Measurements from ENCODE around the gene ATP4A. TPM values are rescaled to one million over a fixed set of nuclear protein-coding genes. Genes with fewer than 3 reads are reported as not detected.

Gene ATP4A
- total and polyA plus RNA-seq, 8 donors, result not detected

GRCh38 chr19:35569281-35569781, 5.9 kb upstream of the ATP4A start:
- ATAC-seq, result no peak
- Histone ChIP-seq H3K27ac (no peak overlapping the region), H3K36me3 (no peaks in the 10 kb centered on the region), H3K4me1 (no peaks in the 10 kb centered on the region), H3K4me3 (no peak overlapping the region), H3K9me3 (peaks cover 0 to 3% of the 10 kb centered on the region in 2 donors), H3K27me3 (peaks cover 0 to 40% of the 10 kb centered on the region in 2 donors)
- TF ChIP-seq CTCF (IDR thresholded peaks at IDR 0.05), result no peak
- intact Hi-C loops (cut with DNase I), result no loop called here
- DNase-seq, result no peak

- TF ChIP-seq CTCF (IDR thresholded peaks at IDR 0.05), result no peak
- ATAC-seq (no peak), DNase-seq (no peak)
- Histone ChIP-seq H3K4me3 (no peak overlapping the region), H3K4me1 (no peaks in the 10 kb centered on the region), H3K9me3 (no peaks in the 10 kb centered on the region), H3K27ac (no peak overlapping the region), H3K27me3 (peaks cover 0 to 63% of the 10 kb centered on the region in 2 donors), H3K36me3 (no peaks in the 10 kb centered on the region)
- intact Hi-C loops (cut with DNase I), result no loop called here
Measured at GRCh38 chr19:35566738-35567137, 3.3 kb upstream of the ATP4A start.

GRCh38 chr19:35565016-35565856, 1.8 kb upstream of the ATP4A start:
- DNase-seq (no peak), ATAC-seq (no peak)
- intact Hi-C loops (cut with DNase I), result no loop called here
- Histone ChIP-seq H3K4me3 (no peak overlapping the region), H3K27me3 (peaks cover 0 to 75% of the 10 kb centered on the region in 2 donors), H3K9me3 (no peaks in the 10 kb centered on the region), H3K27ac (no peak overlapping the region), H3K36me3 (no peaks in the 10 kb centered on the region), H3K4me1 (no peaks in the 10 kb centered on the region)
- TF ChIP-seq CTCF (IDR thresholded peaks at IDR 0.05), result no peak

- Histone ChIP-seq H3K27ac (no peak overlapping the region), H3K36me3 (no peaks in the 10 kb centered on the region), H3K4me3 (no peak overlapping the region), H3K9me3 (no peaks in the 10 kb centered on the region), H3K27me3 (peaks cover 13 to 75% of the 10 kb centered on the region in 2 donors), H3K4me1 (peaks cover 0 to 8% of the 10 kb centered on the region in 2 donors)
- intact Hi-C loops (cut with DNase I), result no loop called here
- TF ChIP-seq CTCF (IDR thresholded peaks at IDR 0.05), result no peak
- no peak for DNase-seq
- ATAC-seq, result no peak
Measured at GRCh38 chr19:35562776-35563175, 682 bp downstream of the ATP4A start.

GRCh38 chr19:35562336-35562735, 1.1 kb downstream of the ATP4A start:
- H3K36me3 ChIP-seq, result no peaks in the 10 kb centered on the region
- no peak overlapping the region for H3K4me3 ChIP-seq
- peaks cover 13 to 80% of the 10 kb centered on the region in 2 donors for H3K27me3 ChIP-seq
- intact Hi-C loops (cut with DNase I), result no loop called here
- DNase-seq (no peak), ATAC-seq (no peak)
- H3K27ac ChIP-seq, result no peak overlapping the region
- no peak for TF ChIP-seq CTCF (IDR thresholded peaks at IDR 0.05)
- peaks cover 0 to 8% of the 10 kb centered on the region in 2 donors for H3K4me1 ChIP-seq
- H3K9me3 ChIP-seq, result no peaks in the 10 kb centered on the region

All from left lung (tissue), 10 donors.